HG02938 (cell line): Measurements from ENCODE around the gene CCDC158.
"Not testable (repeated sequence)": the region's sequence is repeated elsewhere in the genome, so short reads cannot be mapped to it uniquely, and the experiment has no call there.

Source experiments
- ATAC-seq: cut with Tn5 transposase; IDR thresholded peaks from one replicate; pipeline ENCODE4 v1.9.1; 2021; ENCODE audit warnings: mild to moderate bottlenecking, moderate library complexity; ENCODE audit not compliant: unreplicated experiment

Gene CCDC158

GRCh38 chr4:76430519-76431388 is 9.8 kb upstream of the CCDC158 start:
- no peak for ATAC-seq

GRCh38 chr4:76429636-76430035 is 8.7 kb upstream of the CCDC158 start:
- ATAC-seq = no peak

- no peak for ATAC-seq
These were observed 5.3 kb upstream of the CCDC158 start for GRCh38 chr4:76426272-76426671.

GRCh38 chr4:76423159-76423558 is 2.2 kb upstream of the CCDC158 start:
- ATAC-seq = not testable (repeated sequence)

- no peak for ATAC-seq
These were observed 666 bp downstream of the CCDC158 start for GRCh38 chr4:76420188-76420761.

GRCh38 chr4:76410636-76411035 is 10.3 kb downstream of the CCDC158 start:
- no peak for ATAC-seq

GRCh38 chr4:76407440-76408119 is 13.4 kb downstream of the CCDC158 start:
- ATAC-seq = no peak

- no peak for ATAC-seq
These were observed 14.9 kb downstream of the CCDC158 start for GRCh38 chr4:76406081-76406480.

- no peak for ATAC-seq
These were observed 19.3 kb downstream of the CCDC158 start for GRCh38 chr4:76401654-76402053.

- no peak for ATAC-seq
These were observed 32.6 kb downstream of the CCDC158 start for GRCh38 chr4:76388160-76388908.

GRCh38 chr4:76386566-76387305 is 34.2 kb downstream of the CCDC158 start:
- ATAC-seq = no peak

GRCh38 chr4:76385974-76386373 is 35.0 kb downstream of the CCDC158 start:
- ATAC-seq = no peak

- ATAC-seq = no peak
These were observed 36.9 kb downstream of the CCDC158 start for GRCh38 chr4:76384052-76384451.

GRCh38 chr4:76383001-76383400 is 37.9 kb downstream of the CCDC158 start:
- no peak for ATAC-seq

GRCh38 chr4:76381986-76382385 is 39.0 kb downstream of the CCDC158 start:
- ATAC-seq = no peak

GRCh38 chr4:76380561-76380960 is 40.4 kb downstream of the CCDC158 start:
- no peak for ATAC-seq

GRCh38 chr4:76377911-76378310 is 43.0 kb downstream of the CCDC158 start:
- ATAC-seq = no peak

GRCh38 chr4:76377481-76377901 is 43.5 kb downstream of the CCDC158 start:
- no peak for ATAC-seq

- ATAC-seq = no peak
These were observed 44.4 kb downstream of the CCDC158 start for GRCh38 chr4:76376534-76376933.

GRCh38 chr4:76375703-76376102 is 45.2 kb downstream of the CCDC158 start:
- no peak for ATAC-seq
